Fibroblast of gingiva (primary cell): Measurements from ENCODE around the gene RGS9.
A peak's percentile ranks its signal among the peaks of the same experiment; 100 is the strongest.
"Not testable (repeated sequence)": the region's sequence is repeated elsewhere in the genome, so short reads cannot be mapped to it uniquely, and the experiment has no call there.

ENCODE experiments used
- DNase-seq: peaks from one replicate; pipeline ENCODE4 v3.0.0-alpha.2; 2011; ENCODE audit warnings: low read depth

RGS9 gene

GRCh38 chr17:65137021-65137939, at the start of gene RGS9:
RGS9 (plus strand) TSS chr17:65137370; CDS start chr17:65137541, 171 bp downstream.
- DNase-seq = peak; percentile 46

DNA sequence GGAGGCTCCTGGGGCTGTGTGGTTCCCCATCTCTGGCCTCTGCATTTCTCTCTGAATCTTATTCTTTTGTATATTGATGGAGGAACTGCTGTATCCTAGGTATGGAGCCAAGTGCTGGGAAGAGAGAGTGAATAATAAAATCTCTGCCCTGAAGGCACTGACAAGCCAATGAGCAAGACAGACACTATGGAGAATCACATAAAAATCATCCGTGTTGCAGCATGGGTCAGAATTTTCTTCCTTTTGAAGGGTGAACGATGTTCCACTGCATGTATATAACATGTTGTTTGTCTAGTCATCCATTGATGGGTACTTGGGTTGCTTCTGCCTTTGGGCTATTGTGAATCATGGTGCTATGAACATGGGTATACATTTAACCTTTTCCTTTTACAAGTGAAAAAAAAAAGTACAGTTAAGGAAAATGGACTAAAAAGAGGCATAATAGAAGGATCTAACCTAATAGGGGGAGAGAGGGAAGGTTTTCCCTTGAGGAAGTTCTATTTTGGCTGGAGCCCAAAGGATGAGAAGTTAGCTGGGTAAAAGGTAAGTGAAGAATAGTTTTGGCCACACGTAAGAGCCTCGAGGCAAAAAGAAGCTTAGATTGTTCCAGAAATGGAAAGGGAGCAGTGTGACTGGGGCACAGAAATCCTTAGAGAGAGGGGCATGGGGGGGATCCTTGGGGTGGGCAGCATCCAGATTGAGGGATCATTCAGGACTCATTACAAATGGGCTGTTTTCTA, 48.4 kb upstream of the RGS9 start:
- DNase-seq = no peak

DNA sequence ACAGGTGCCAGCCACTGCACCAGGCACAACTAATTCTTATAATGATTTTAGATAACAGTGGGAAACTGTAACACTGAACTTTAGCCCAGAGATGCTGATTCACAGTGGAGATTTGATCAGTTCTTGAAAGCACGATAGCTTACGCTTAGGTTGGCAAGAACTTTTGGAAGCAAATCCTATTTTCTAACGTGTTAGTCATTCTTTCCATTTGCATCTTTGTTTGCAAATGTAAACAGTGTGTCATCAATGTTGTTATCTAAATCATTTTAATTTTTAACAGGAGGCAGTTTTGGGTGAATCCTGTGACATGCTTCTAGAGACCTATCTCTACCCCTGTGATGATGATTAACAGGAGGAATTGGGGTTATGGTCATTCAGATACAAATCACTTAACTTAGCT, 44.9 kb upstream of the RGS9 start:
- DNase-seq = peak; percentile 87

- DNase-seq = not testable (repeated sequence)
Observed at GRCh38 chr17:65092721-65093356, 44.3 kb upstream of the RGS9 start.

- DNase-seq = no peak
Observed at GRCh38 chr17:65093930-65094329, 43.2 kb upstream of the RGS9 start.

GRCh38 chr17:65095465-65095864, 41.7 kb upstream of the RGS9 start:
- no peak for DNase-seq

DNA sequence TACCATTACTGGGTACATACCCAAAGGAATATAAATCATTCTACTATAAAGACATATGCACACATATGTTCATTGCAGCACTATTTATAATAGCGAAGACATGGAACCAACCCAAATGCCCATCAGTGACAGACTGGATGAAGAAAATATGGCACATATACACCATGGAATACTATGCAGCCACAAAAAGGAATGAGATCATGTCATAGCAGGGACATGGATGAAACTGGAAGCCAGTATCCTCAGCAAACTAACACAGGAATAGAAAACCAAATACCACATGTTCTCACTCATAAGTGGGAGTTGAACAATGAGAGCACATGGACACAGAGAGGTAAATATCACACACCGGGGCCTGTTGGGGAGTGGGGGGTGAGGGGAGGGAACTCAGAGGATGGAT, 40.8 kb upstream of the RGS9 start:
- not testable (repeated sequence) for DNase-seq

GRCh38 chr17:65097110-65097509, 40.1 kb upstream of the RGS9 start:
- DNase-seq = no peak

GRCh38 chr17:65099475-65099874, 37.7 kb upstream of the RGS9 start:
- DNase-seq = no peak

DNA sequence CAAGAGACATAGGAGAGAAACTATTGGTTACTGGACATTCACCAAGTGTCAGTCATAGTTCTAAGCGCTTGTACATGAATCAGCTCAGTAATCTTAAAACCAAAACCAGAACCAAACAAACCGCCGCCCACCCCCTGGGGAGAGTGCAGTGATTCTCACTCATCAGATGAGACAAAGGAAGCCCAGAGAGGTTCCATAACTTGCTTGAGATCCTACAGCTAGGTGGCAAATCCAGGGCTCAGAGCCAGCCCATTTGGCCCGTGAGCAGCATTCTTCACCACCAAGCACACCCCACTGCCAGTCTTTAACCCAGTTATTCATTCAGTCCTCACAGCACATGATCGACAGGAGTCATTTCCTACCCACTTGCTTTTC, 37.2 kb upstream of the RGS9 start:
- DNase-seq = peak; percentile 74

DNA sequence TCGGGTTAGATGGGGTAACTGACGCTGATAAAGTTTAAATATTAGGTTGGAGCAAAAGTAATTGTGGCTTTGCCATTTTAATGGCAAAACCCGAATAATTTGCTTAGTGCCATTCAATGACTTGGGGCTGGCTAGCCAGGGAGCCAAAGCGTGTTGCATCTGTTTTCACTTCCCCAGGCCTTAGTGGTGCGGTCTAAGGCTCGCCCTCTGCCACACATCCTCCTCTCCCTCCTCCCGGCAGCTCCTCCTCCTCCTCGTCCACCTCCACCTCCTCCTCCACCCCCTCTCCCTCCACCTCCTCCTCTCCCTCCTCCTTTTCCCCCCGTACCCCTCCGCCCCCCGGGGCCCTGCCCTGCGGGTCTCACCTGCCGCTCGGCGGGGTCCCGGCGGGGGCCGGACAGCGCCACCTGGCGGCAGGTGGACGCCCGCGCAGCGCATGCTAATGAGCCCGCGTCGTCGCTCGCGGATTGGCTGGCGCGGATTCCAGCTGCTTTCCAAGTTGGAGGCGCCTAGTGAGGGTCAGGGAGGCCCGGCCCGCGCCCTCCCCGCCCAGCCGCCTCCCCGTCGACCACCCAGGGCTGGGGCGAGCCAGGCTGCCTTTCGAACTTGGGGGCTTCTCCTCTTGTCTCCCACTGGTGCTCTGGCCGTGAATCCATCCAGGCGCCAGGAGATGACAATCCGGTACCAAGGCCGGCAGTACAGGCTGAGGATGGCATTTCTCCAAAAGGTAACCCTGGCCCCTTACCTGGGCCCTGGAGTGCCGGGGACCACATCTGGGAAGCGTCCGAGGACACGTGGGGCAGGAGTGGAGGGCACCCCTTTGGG, 36.6 kb upstream of the RGS9 start:
- DNase-seq = peak; percentile 75

DNA sequence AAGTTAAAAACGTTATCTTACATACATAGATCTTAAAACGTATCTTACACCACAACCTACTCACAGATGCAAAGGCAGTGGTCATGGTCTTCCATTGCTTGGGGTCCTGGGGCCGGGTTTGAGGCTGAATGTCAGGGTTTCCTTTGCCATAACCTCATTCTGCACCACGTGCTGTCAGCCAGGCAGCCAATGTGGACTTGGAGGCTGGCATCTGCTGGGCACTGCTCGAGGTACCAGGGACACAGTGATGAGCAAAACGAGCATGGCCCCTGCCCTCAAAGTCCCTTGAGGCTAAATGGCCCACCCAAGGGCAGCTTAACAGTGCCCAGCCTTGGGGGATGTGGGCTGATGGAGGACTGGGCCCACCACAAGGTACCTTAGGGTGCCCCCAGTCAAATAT, 35.8 kb upstream of the RGS9 start:
- no peak for DNase-seq

- DNase-seq = no peak
Observed at GRCh38 chr17:65102235-65102634, 34.9 kb upstream of the RGS9 start.

DNA sequence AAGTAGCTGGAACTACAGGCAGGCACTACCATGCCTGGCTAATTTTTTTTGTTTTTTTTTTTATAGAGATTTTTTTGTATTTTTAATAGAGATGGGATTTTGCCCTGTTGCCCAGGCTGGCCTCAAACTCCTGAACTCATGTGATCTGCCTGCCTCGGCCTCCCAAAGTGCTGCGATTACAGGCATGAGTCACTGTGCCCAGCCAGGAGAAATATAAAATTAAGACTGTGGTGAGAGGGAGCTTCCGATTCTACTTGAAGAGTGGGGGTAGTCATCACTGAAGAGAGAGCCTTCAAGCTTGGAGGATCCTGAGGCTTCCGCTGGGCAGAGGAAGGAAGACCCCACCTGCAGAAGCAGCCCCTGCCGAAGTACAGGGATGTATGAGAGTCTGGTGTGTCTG, 34.4 kb upstream of the RGS9 start:
- DNase-seq = no peak

- DNase-seq = no peak
Observed at GRCh38 chr17:65103431-65103830, 33.7 kb upstream of the RGS9 start.

DNA sequence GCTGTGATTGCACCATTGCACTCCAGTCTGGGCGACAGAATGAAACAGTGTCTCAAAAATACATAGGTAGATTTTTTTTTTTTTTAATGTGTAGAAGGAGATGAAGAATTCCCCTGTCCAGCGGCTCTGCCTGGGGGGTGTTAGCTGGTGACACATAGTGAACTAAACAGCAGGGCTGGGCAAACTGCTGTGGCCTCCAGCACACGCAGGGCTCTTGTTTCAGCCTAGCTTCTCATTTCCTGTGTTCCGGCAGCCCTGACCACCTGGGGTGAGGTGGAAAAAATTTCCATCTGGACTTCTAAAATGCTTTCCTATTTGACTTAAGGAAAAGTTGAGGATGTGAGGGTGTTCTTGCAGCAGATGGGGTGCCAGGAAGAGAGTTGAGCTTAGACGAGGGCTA, 33.3 kb upstream of the RGS9 start:
- no peak for DNase-seq

DNA sequence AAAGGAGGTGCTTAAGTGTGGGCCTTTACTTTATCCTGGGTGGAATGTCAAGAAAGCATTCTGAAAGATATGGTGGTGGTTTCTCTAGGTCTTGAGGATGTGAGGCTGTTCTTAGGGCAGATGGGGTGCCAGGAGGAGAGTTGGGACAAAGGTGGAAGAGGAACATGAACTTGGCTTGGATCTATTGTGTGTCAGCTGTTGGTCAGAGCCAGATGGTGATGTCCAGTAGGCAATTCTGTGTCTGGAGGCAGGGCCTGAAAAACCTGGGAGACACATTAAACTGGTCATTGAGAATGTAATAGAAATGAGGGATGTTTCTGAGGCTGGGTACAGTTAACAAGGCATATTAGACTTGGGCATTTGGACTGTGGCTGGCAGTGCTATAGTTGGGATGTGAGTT, 32.6 kb upstream of the RGS9 start:
- no peak for DNase-seq

- DNase-seq = no peak
Observed at GRCh38 chr17:65104973-65105372, 32.2 kb upstream of the RGS9 start.

DNA sequence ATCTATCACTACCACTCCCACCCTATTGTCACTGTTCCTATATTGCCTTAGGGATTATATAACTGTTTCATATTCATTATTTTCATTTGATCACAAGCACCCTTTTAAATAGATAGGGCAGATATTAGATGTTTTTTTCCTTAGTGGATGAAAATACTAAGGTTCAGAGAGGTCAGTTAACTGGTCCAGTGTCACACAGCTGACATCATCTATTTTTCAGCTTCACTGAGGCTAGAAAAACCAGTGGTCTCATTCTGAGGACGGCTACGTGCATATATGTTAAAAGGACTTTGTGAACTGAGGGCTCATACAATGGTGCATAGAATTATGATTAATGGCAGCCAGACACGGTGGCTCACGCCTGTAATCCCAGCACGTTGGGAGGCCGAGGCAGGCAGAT, 29.0 kb upstream of the RGS9 start:
- no peak for DNase-seq

GRCh38 chr17:65109543-65109942, 27.6 kb upstream of the RGS9 start:
- no peak for DNase-seq

- DNase-seq = no peak
Observed at GRCh38 chr17:65109990-65110680, 27.0 kb upstream of the RGS9 start.
